GM19395 (cell line): ENCODE measurements around the gene CCDC159.
"Not testable (repeated sequence)": the region's sequence is repeated elsewhere in the genome, so short reads cannot be mapped to it uniquely, and the experiment has no call there.

ENCODE experiments used
- ATAC-seq: cut with Tn5 transposase; IDR thresholded peaks from one replicate; pipeline ENCODE4 v1.9.1; 2021; ENCODE audit warnings: mild to moderate bottlenecking, moderate library complexity; ENCODE audit not compliant: unreplicated experiment

Gene CCDC159

GRCh38 chr19:11338121-11338520, 8.2 kb upstream of the CCDC159 start:
- no peak for ATAC-seq

- no peak for ATAC-seq
These were observed 7.6 kb upstream of the CCDC159 start for GRCh38 chr19:11338569-11339253.

GRCh38 chr19:11339254-11340098, 6.8 kb upstream of the CCDC159 start, which contains the start of gene RAB3D:
RAB3D (minus strand) TSS chr19:11339657; CDS start chr19:11337399, 2,258 bp downstream.
- ATAC-seq, result no peak

GRCh38 chr19:11340099-11340467, 6.2 kb upstream of the CCDC159 start:
- ATAC-seq, result not testable (repeated sequence)

GRCh38 chr19:11342429-11342828, 3.9 kb upstream of the CCDC159 start:
- no peak for ATAC-seq

GRCh38 chr19:11345122-11345803, 1.1 kb upstream of the CCDC159 start:
- no peak for ATAC-seq

GRCh38 chr19:11347546-11348039, 1.3 kb downstream of the CCDC159 start:
- ATAC-seq, result no peak

- no peak for ATAC-seq
These were observed 2.9 kb downstream of the CCDC159 start for GRCh38 chr19:11349171-11349570.

GRCh38 chr19:11354102-11354501, 7.8 kb downstream of the CCDC159 start:
- not testable (repeated sequence) for ATAC-seq

- ATAC-seq, result no peak
These were observed 9.1 kb downstream of the CCDC159 start, which contains the start of gene PLPPR2 for GRCh38 chr19:11355160-11356073. PLPPR2 (plus strand) TSS chr19:11355432; CDS start chr19:11357674, 2,242 bp downstream.

GRCh38 chr19:11356074-11356397, 9.7 kb downstream of the CCDC159 start:
- no peak for ATAC-seq

- ATAC-seq, result no peak
These were observed 10.6 kb downstream of the CCDC159 start for GRCh38 chr19:11356676-11357550.

- no peak for ATAC-seq
These were observed 13.1 kb downstream of the CCDC159 start for GRCh38 chr19:11359421-11359820.

GRCh38 chr19:11361037-11361770, 14.9 kb downstream of the CCDC159 start:
- no peak for ATAC-seq

- ATAC-seq, result no peak
These were observed 15.7 kb downstream of the CCDC159 start for GRCh38 chr19:11361771-11362731.

- no peak for ATAC-seq
These were observed 17.6 kb downstream of the CCDC159 start for GRCh38 chr19:11363881-11364280.

- ATAC-seq, result no peak
These were observed 18.1 kb downstream of the CCDC159 start for GRCh38 chr19:11364296-11364904.
